ENCODE measurements around the gene PGM1. TPM values are rescaled to one million over a fixed set of nuclear protein-coding genes. Genes with fewer than 3 reads are reported as not detected.

PGM1 gene
- 44.3 and 77.3 TPM in 2 replicates for total RNA-seq

DNA sequence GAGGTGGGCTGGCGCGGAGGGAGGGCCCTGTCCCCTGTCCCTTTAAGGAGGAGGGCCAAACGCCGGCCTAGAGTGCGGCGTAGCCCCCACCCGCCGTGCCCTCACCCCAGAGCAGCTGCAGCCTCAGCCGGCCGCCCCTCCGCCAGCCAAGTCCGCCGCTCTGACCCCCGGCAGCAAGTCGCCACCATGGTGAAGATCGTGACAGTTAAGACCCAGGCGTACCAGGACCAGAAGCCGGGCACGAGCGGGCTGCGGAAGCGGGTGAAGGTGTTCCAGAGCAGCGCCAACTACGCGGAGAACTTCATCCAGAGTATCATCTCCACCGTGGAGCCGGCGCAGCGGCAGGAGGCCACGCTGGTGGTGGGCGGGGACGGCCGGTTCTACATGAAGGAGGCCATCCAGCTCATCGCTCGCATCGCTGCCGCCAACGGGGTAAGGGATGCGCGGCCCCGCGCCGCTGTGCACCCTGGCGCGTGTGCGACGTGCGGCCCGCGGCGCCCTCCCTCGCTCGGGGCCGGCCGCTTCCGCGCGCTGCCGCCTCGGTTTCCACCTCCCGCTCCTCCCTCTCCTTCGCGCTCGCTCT, at the start of gene PGM1:
PGM1 (plus strand) TSS at position 109 of the 583 bp plus-strand sequence; CDS start at position 187, 78 bp downstream.
- DNase-seq (ENCODE audit: low read depth), result no peak
- H3K4me3 ChIP-seq (ENCODE audit: low read depth, low read length), result peak within 1 kb of the TSS; percentile 89
- TF ChIP-seq, protein P1, sequence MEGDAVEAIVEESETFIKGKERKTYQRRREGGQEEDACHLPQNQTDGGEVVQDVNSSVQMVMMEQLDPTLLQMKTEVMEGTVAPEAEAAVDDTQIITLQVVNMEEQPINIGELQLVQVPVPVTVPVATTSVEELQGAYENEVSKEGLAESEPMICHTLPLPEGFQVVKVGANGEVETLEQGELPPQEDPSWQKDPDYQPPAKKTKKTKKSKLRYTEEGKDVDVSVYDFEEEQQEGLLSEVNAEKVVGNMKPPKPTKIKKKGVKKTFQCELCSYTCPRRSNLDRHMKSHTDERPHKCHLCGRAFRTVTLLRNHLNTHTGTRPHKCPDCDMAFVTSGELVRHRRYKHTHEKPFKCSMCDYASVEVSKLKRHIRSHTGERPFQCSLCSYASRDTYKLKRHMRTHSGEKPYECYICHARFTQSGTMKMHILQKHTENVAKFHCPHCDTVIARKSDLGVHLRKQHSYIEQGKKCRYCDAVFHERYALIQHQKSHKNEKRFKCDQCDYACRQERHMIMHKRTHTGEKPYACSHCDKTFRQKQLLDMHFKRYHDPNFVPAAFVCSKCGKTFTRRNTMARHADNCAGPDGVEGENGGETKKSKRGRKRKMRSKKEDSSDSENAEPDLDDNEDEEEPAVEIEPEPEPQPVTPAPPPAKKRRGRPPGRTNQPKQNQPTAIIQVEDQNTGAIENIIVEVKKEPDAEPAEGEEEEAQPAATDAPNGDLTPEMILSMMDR (conservative IDR thresholded peaks at IDR 0.05; ENCODE audit: low read depth, low read length), result no peak

DNA sequence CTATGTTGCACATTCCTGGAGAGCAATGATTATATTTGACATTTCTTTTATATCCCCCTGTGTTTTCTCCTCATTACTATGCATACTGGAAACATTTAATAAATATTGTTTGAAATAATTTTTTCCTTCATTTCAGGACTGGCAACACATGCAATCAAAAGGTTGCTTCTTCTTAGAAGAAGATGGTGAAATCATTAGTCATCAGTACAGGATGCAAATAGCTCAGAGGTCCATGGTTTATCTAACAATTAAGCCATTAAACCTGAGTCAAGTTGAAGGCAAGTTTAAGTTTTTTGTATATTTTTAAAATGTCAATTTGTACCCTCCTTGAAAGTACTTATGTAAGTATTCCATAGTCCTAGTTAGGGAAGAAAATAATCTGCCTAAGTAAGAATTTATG, 47.4 kb upstream of the PGM1 start:
- TF ChIP-seq, protein P1 (conservative IDR thresholded peaks at IDR 0.05; ENCODE audit: low read depth, low read length), result no peak
- H3K4me3 ChIP-seq (ENCODE audit: low read depth, low read length), result no peak overlapping the region
- DNase-seq (ENCODE audit: low read depth), result no peak

DNA sequence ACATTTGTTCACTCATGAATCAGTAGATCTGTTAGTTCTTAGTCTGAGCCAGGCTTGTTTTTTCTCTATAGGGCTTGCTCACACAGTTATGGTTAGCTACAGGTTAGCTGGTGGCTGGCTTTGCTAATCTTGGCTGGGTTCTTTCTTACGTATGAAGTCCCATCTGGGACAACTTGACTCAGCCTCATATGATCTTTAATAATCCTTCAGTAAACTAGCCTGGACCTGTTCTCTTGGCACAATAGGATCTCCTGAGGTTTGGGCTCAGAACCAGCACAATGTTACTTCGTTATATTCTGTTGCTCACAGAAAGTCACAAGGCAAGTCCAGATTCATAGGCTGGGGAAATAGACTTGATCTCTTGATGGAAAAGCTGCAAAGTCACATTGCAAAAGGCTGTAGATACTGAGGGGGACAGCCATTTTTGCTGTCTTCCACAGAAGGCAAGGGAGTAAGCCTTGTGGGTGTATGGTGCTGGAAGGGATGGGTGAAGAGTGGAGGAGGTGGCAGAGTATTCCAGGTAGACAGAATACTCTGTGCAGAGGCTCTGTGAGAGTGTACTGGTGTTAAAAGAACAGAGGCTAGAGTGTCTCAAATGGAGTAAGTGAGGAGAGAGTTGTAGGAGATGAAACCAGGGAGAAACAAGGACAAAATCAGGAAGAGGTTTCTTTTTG, 45.5 kb upstream of the PGM1 start:
- no peak for DNase-seq (ENCODE audit: low read depth)
- TF ChIP-seq, protein P1 (conservative IDR thresholded peaks at IDR 0.05; ENCODE audit: low read depth, low read length), result no peak
- no peak overlapping the region for H3K4me3 ChIP-seq (ENCODE audit: low read depth, low read length)

DNA sequence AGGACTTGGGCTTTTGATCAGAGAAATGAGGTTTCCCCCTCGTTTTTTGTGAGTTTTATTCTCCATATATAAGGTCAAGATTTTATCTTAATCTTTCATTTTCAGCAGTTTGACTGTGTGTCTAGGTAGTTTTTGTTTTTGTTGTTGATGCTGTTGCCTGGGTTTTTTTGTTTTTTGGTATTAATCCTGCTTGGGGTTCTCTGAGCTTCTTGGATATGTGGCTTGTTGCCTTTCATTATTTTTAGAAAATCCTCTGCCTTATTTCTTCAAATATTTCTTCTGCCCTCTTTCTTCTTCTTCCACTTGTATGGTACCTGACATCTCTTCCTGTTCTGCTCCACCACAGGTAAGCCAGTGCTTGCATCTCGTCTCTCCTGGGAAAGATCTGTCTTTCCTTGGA, 44.9 kb upstream of the PGM1 start:
- no peak for DNase-seq (ENCODE audit: low read depth)
- no peak overlapping the region for H3K4me3 ChIP-seq (ENCODE audit: low read depth, low read length)
- TF ChIP-seq, protein P1 (conservative IDR thresholded peaks at IDR 0.05; ENCODE audit: low read depth, low read length), result no peak

DNA sequence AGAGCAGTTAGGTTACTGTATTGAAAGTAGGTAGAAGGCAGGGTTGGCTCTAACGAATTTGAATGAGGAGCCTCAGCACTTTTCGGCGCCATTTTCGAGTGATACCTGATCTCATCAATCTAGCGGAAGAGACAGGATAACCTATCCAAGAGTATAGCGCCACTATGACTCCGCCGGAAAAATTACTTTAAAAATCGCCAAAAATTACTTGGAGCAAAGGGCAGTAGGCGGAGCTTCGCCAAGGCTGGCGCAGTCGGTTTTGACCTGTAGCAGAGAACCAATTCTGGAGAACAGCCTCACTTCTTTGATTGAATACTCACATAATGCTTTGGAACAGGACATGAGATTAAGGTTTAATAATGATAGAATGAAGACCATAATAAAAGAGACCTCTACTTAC, 44.3 kb upstream of the PGM1 start:
- H3K4me3 ChIP-seq (ENCODE audit: low read depth, low read length), result no peak overlapping the region
- TF ChIP-seq, protein P1 (conservative IDR thresholded peaks at IDR 0.05; ENCODE audit: low read depth, low read length), result no peak
- no peak for DNase-seq (ENCODE audit: low read depth)

DNA sequence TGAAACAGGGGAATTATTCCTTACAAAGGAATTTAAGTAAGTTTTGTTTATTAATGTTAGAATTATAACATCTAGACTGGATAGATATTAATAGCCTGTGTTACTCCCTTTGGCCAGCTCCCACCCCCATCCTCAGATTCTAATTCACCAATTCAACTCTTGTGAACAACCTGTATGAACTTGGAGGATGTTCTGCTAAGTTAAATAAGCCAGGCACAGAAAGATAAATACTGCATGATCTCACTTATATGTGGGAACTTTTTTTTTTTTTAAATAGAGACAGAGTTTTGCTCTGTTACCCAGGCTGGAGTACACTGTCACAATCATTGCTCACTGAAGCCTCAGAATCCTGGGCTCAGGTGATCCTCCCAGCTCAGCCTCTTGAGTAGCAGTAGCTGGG, 37.7 kb upstream of the PGM1 start:
- TF ChIP-seq, protein P1 (conservative IDR thresholded peaks at IDR 0.05; ENCODE audit: low read depth, low read length), result no peak
- no peak overlapping the region for H3K4me3 ChIP-seq (ENCODE audit: low read depth, low read length)
- no peak for DNase-seq (ENCODE audit: low read depth)
